GM21576 (cell line): Measurements from ENCODE around the gene OR52E1.
"Not testable (repeated sequence)": the region's sequence is repeated elsewhere in the genome, so short reads cannot be mapped to it uniquely, and the experiment has no call there.

Experiments
- ATAC-seq: cut with Tn5 transposase; IDR thresholded peaks from one replicate; pipeline ENCODE4 v1.9.1; 2021; ENCODE audit warnings: mild to moderate bottlenecking, moderate library complexity; ENCODE audit not compliant: unreplicated experiment

OR52E1 gene

DNA sequence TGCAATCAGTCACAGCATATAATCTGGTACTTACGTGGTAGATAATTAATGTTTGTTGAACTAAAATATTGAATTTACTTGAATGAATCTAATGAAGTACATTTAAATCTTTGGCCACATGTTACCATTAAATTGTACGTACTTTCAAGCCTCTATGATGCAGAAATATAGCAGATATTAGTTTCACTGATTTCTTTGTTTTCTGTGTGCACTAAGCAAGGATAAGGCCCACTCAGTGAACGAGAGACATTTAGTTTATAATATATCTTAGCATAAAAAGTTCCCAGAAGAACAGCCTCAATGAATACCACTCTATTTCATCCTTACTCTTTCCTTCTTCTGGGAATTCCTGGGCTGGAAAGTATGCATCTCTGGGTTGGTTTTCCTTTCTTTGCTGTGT, at the start of gene OR52E1:
Gene OR52E1 (plus strand): TSS at position 301 of the 400 bp plus-strand sequence.
- ATAC-seq = no peak

DNA sequence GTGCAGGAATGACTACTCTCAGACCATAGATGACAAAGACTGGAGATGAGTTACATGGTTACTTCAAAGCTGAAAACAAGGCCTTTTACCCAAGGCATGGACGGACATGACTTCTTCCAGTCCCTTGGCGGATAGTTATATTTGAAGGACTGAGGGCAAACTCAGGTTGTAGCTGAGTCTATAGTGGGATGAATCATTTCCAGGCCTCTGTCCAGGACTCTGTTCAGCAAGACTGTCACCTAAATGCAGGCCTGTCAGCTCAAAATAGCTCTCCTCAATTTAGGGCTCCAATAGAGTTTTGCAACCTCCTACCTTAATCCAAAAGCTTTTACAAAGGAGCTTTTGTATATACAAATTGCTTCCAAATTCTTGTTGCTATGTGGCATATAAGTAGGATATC, 47.4 kb upstream of the OR52E1 start:
- no peak for ATAC-seq

DNA sequence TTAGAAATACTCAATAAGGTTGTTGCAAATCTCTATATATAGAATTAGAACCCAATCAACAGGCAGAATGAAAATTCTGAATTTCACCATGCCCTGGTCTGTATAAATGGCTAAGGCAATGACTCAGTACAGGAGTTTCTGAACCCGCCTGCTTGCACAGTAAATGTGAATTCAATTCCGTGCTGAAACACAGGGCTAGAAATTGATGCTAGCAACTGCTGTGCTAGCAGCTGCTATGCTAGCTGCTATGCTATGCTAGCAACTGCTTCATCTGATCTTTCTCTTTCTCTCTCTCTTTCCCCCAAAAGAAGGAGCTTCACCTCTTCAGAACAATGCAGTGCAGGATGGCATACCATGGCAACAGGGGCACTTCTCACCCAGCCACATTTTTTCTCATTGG, 32.7 kb upstream of the OR52E1 start:
- no peak for ATAC-seq

DNA sequence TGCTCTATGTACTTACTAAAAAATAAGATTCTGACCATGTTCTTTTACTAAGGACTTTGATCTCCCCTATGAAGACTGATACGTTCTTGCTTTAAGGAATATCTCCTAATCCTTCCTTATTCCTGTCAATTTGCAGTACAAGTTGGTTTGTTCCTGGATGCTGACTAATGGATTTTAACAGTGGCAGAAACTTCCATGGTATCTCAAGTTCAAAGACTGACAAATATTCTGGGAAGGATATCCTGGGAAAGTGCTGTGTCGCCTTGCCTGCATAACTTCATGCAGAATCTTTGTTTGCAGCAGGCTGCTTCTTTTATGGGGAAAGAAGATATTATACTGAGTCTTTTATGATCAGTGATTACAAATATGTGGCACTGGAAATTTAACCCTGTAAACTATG, 31.4 kb upstream of the OR52E1 start:
- ATAC-seq = no peak

DNA sequence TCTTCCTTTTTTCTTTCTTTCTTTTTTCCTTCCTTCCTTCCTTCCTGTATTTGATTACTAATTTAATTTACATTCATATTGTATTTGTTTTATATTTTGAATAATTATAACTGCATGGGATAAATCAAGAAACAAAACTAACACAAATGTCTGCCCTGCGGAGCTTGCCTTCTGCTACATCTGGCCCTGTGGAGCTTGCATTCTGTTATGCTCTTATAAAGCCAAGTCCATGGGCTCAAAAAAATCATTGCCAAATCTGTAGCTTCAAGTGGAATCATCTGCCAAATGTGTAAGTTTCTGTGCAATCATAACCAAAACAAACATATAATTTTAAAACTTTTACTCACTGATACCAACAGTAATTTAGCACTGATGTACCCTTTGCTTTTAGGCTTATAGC, 31.0 kb upstream of the OR52E1 start:
- ATAC-seq = no peak

GRCh38 chr11:5040876-5041275, 28.5 kb upstream of the OR52E1 start:
- no peak for ATAC-seq

DNA sequence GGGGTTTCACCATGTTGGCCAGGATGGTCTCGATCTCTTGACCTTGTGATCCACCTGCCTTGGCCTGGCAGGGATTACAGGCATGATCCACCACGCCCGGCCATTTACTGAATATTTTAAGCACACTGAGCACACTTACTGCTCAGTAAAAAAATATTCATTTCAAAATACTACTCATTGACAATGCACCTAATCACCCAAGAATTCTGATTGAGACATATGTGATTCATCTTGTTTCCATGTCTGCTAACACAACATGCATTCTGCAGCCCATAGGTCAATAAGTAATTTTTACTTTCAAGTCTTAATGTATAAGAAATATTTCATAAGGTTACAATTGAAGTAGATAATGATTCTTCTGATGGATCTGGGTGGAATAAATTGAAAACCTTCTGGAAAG, 27.3 kb upstream of the OR52E1 start:
- ATAC-seq = no peak

DNA sequence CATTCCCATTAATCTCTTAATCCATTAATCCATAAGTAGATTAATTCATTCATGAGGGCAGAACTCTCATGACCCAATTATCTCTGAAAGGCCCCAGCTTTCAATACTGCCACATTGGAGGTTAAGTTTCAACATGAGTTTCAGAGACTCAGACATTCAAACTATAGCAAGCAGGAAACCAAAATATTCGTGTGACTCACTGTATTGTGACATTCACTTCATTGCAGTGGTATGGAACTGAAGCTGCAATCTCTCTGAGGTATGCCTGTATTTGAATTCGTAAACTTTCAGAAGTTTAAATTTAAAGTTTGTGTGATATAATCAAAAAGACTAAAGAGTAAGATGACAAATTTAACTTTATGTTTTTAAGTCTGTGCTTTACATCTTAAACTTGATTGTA, 26.0 kb upstream of the OR52E1 start:
- ATAC-seq = no peak

- no peak for ATAC-seq
Observed at GRCh38 chr11:5046226-5046625, 23.1 kb upstream of the OR52E1 start, which contains the start of gene OR52J3. Gene OR52J3 (plus strand): TSS chr11:5046526. CDS start chr11:5046526, 0 bp downstream.

- no peak for ATAC-seq
Observed at GRCh38 chr11:5046754-5047330, 22.5 kb upstream of the OR52E1 start.

DNA sequence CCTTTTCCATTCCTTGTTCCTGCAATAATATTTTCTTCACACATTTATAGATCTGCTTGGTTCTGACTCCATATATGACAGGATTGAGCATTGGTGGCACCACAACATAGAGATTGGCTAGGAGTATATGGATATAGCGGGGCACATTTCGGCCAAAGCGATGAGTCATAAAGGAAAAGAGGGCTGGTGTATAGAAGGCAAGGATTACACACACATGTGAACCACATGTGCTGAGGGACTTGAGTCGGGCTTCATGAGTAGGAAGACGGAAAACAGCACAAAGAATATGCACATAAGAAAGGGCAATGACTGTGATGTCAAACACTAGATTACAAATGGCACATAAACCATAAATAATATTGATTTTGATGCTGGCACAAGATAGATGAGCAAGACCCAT, 10.7 kb upstream of the OR52E1 start:
- ATAC-seq = not testable (repeated sequence)

DNA sequence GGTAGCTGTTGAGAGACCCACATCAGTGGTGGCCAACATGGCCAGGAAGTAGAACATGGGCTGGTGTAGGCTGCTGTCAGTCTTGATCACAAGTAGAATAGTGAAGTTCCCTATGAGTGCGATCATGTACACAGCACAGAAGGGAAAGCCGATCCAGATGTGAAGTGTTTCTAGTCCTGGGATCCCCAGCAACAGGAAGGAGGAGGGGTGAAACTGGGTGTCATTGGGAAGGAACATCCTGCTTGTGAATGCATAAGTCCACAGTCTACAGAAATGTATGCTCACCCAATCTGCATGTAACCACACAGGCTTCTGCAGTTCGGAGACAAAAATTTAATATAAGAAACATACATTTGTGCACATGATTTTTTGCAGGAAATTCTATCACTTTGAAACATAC, 10.0 kb upstream of the OR52E1 start, which contains the start of gene OR52E2:
Gene OR52E2 (minus strand): TSS at position 237 of the 400 bp plus-strand sequence. CDS start 0 bp downstream, at position 237.
- no peak for ATAC-seq

DNA sequence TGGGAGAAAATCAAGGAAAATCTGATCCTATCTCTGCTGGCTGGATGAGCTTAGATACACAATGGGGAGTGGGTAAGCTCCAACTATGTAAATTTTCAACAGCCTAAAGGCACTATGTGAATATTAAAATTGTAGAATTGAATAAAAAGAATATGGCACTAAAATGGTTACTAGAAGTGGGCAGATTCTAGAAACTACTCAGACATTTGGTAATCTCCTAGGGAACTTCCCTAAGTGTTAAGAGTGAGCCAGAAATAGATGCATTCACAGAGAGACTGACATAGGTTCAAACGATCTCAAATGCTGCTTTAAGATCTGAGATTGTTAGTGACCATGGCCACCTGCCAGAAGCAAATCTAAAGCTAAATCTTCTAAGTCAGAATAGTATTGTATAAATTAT, 4.3 kb upstream of the OR52E1 start:
- ATAC-seq = no peak

GRCh38 chr11:5071799-5072198, 2.4 kb downstream of the OR52E1 start:
- no peak for ATAC-seq

- no peak for ATAC-seq
Observed at GRCh38 chr11:5081405-5081804, 12.0 kb downstream of the OR52E1 start.

- ATAC-seq = no peak
Observed at GRCh38 chr11:5083602-5084001, 14.2 kb downstream of the OR52E1 start.

DNA sequence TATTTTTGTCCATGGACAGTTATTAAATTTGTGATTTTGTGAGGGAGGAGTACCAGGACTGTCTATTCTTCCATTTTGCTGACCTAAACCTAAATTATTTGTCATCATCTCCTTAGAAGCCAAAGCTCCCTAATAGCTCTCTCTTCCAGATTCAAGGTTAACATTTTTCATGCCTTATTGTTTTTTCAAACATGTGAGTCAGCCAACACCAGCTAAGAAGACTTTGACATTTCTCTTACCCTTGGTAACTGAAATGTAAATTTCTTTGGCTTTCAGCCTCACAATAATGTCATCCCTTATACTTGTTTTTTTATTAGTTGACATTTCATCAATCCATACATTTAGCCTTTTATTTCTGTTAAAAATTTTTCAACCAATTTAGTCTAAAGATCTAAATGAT, 19.2 kb downstream of the OR52E1 start:
- no peak for ATAC-seq

DNA sequence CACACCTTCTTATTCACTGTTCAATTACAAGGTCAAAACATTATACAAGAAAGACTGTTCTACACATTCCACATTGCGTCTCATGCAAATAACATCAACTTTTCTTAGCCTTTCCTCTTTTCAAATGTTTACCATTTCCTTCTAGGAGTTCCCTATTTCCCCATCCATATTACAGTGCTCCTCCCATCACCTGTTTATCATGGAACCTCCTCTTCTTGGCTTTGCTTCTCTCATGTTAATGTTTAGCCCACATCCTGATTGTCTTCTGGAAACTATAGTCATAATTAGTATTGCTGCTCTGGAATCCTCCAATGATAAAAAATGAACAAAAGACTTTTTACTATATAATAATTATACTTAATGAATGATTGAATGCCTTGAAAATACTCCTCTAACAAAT, 21.3 kb downstream of the OR52E1 start:
- ATAC-seq = no peak

- ATAC-seq = no peak
Observed at GRCh38 chr11:5092821-5093585, 23.6 kb downstream of the OR52E1 start.

DNA sequence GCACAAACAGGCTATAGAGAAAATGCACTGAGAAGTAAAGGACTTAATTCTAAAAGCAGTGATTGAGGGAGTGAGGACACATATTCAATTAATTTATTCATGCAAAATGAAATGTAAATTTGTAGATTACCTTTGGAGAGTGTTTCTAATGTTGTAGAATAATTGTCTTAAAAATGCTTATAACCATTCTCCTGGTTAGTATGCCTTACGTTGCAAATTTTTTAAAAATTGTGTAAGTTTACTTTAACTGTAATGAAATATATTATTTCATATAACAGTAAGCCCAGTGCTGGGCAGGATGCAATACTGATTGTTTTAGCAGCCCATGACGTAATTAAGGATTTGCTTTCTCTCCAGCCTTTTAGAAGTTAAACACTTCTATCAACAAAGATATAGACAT, 26.6 kb downstream of the OR52E1 start:
- no peak for ATAC-seq

- ATAC-seq = no peak
Observed at GRCh38 chr11:5102246-5102645, 32.9 kb downstream of the OR52E1 start.

- no peak for ATAC-seq
Observed at GRCh38 chr11:5103066-5103465, 33.7 kb downstream of the OR52E1 start.

GRCh38 chr11:5107285-5107684, 37.9 kb downstream of the OR52E1 start:
- no peak for ATAC-seq
